Mesenchymal stem cell (in vitro differentiated cells and primary cell): Measurements from ENCODE around the gene SOX15.

Experiments
- DNase-seq: peaks from one replicate; pipeline ENCODE4 v3.0.0-alpha.2; 2013
- H2AFZ ChIP-seq: one replicate; pipeline ENCODE4 v1.6.1; 2013; ENCODE audit warnings: low read depth, mild to moderate bottlenecking, control low read depth, inconsistent platforms, low read length, moderate library complexity
- H2AK5ac ChIP-seq: 2 replicates; pipeline ENCODE4 v1.6.1; 2013; ENCODE audit warnings: low read length, moderate library complexity, mild to moderate bottlenecking, inconsistent platforms; ENCODE audit not compliant: severe bottlenecking
- H2BK120ac ChIP-seq: one replicate; pipeline ENCODE4 v1.6.1; 2013; ENCODE audit warnings: low read depth, mild to moderate bottlenecking, inconsistent platforms, low read length, moderate library complexity
- H2BK12ac ChIP-seq, 2 experiments: one replicate each; pipeline ENCODE4 v1.6.1; 2013; ENCODE audit warnings: inconsistent platforms in 2 of 2, low read length in 2 of 2, mild to moderate bottlenecking in 2 of 2, moderate library complexity in 2 of 2, control low read depth in 1 of 2
- H2BK15ac ChIP-seq: one replicate; pipeline ENCODE4 v1.6.1; 2013; ENCODE audit warnings: mild to moderate bottlenecking, low read depth, inconsistent platforms; ENCODE audit not compliant: poor library complexity, severe bottlenecking
- H2BK5ac ChIP-seq: 2 replicates; pipeline ENCODE4 v1.6.1; 2013; ENCODE audit warnings: low read depth, mild to moderate bottlenecking, low read length, control low read depth, inconsistent platforms; ENCODE audit not compliant: poor library complexity, severe bottlenecking
- H3K14ac ChIP-seq, 2 experiments: one replicate each; pipeline ENCODE4 v1.6.1; 2013; ENCODE audit warnings: inconsistent platforms in 2 of 2, low read length in 2 of 2, control low read depth in 1 of 2, mild to moderate bottlenecking in 1 of 2, moderate library complexity in 1 of 2
- H3K18ac ChIP-seq, 2 experiments: one replicate each; pipeline ENCODE4 v1.6.1; 2013; ENCODE audit warnings: inconsistent platforms in 2 of 2, low read length in 2 of 2, control low read depth in 1 of 2, low read depth in 1 of 2, mild to moderate bottlenecking in 1 of 2
- H3K23ac ChIP-seq, 2 experiments: one replicate each; pipeline ENCODE4 v1.6.1; 2013; ENCODE audit warnings: inconsistent platforms in 2 of 2, low read length in 2 of 2, mild to moderate bottlenecking in 2 of 2, moderate library complexity in 2 of 2, control low read depth in 1 of 2
- H3K27ac ChIP-seq: 2 replicates; pipeline ENCODE4 v1.5.1; 2013; ENCODE audit warnings: mild to moderate bottlenecking, moderate library complexity, low read length, control low read depth, inconsistent platforms; ENCODE audit not compliant: poor library complexity, severe bottlenecking
- H3K27me3 ChIP-seq, 2 experiments: 2 replicates each; pipeline versions ENCODE4 v1.6.1 to v1.7.0; 2013; ENCODE audit warnings: low read length in 2 of 2, mild to moderate bottlenecking in 2 of 2, moderate library complexity in 2 of 2, control low read depth in 1 of 2, inconsistent platforms in 1 of 2; ENCODE audit not compliant: control insufficient read depth in 1 of 2, insufficient read depth in 1 of 2
- H3K36me3 ChIP-seq, 2 experiments: 2 replicates each; pipeline versions ENCODE4 v1.6.1 to v1.7.0; 2013; ENCODE audit warnings: low read length in 2 of 2, control low read depth in 1 of 2, inconsistent platforms in 1 of 2, low read depth in 1 of 2, mild to moderate bottlenecking in 1 of 2; ENCODE audit not compliant: insufficient read depth in 2 of 2, control insufficient read depth in 1 of 2
- H3K4ac ChIP-seq, 2 experiments: one replicate each; pipeline ENCODE4 v1.6.1; 2013; ENCODE audit warnings: inconsistent platforms in 2 of 2, low read length in 2 of 2, mild to moderate bottlenecking in 2 of 2, moderate library complexity in 2 of 2, control low read depth in 1 of 2, low read depth in 1 of 2
- H3K4me1 ChIP-seq: 2 replicates; pipeline ENCODE4 v1.6.1; 2013; ENCODE audit warnings: low read depth, low read length, control low read depth; ENCODE audit not compliant: control insufficient read depth, insufficient read depth
- H3K4me2 ChIP-seq: 2 replicates; pipeline ENCODE4 v1.6.1; 2013; ENCODE audit warnings: low read length, mild to moderate bottlenecking, inconsistent platforms; ENCODE audit not compliant: poor library complexity, severe bottlenecking
- H3K4me3 ChIP-seq, 2 experiments: 2 replicates each; pipeline versions ENCODE4 v1.5.1 to v1.7.0; 2013; ENCODE audit warnings: low read length in 2 of 2, mild to moderate bottlenecking in 2 of 2, control low read depth in 1 of 2, low read depth in 1 of 2; ENCODE audit not compliant: insufficient read depth in 1 of 2
- H3K79me1 ChIP-seq: replicated peaks from 2 replicates; pipeline ENCODE4 v1.6.1; 2013; ENCODE audit warnings: mild to moderate bottlenecking, control low read depth, low read length, inconsistent platforms; ENCODE audit not compliant: poor library complexity, severe bottlenecking
- H3K9ac ChIP-seq: 2 replicates; pipeline ENCODE4 v1.7.0; 2013; ENCODE audit warnings: mild to moderate bottlenecking, low read length, moderate library complexity
- H3K9me3 ChIP-seq: 2 replicates; pipeline ENCODE4 v1.7.0; 2013; ENCODE audit warnings: mild to moderate bottlenecking, low read length; ENCODE audit not compliant: control insufficient read depth
- H4K8ac ChIP-seq: one replicate; pipeline ENCODE4 v1.6.1; 2013; ENCODE audit warnings: inconsistent platforms, mild to moderate bottlenecking, low read length, moderate library complexity
- H4K91ac ChIP-seq: one replicate; pipeline ENCODE4 v1.6.1; 2013; ENCODE audit warnings: mild to moderate bottlenecking, low read length, inconsistent platforms
- WGBS: methylation state at CpG from one replicate; pipeline ENCODE4 v1.1.7; 2013; ENCODE audit warnings: mixed read lengths; 5-methylcytosine and 5-hydroxymethylcytosine counted together

The SOX15 gene

DNA sequence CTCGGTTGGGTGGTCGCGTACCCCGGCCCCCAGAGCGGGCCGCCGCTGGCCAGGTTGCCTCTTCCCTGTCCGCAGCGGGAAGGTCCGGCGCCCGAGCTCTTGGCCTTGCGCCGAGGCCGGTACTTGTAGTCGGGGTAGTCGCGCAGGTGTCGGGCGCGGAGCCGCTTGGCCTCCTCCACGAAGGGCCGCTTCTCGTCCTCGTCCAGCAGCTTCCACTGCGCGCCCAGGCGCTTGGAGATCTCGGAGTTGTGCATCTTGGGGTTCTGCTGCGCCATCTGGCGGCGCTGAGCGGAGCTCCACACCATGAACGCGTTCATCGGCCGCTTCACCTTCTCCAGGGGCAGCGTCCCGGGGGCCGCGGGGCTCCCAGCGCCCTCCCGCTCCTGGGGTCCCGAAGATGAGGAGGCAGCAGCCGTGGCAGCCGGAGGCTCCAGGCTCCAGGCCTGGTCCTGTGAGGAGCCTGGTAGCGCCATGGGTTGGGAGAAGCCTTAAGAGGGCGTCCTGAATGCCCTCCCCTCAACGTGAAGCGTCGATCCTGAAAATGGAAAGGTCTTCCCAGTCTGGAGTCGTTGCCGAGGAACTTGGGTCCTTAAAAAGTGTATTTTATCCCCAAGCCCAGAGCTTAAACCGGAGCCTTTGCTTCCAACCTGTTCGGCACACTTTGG, 558 bp downstream of the SOX15 start:
- peak overlapping the region; percentile 33 for H3K4me2 ChIP-seq
- peak; percentile 86 for DNase-seq
- no peak overlapping the region for H2AFZ ChIP-seq
- no peak overlapping the region for H3K14ac ChIP-seq
- H3K4me1 ChIP-seq, result peaks cover 50% of the 10 kb centered on the region
- peak overlapping the region; percentile 24 for H2BK120ac ChIP-seq
- H3K4ac ChIP-seq, result no peak overlapping the region
- peak overlapping the region; percentile 13 for H2BK15ac ChIP-seq
- peak overlapping the region; percentile 31 for H3K27ac ChIP-seq
- H3K27me3 ChIP-seq, result no peaks in the 10 kb centered on the region
- peak overlapping the region; percentile 79 for H3K9ac ChIP-seq
- no peak overlapping the region for H2BK5ac ChIP-seq
- H4K91ac ChIP-seq, result peak overlapping the region; percentile 35
- H3K18ac ChIP-seq, result peak overlapping the region in 1 of 2 experiments; percentile 68
- peak overlapping the region in 1 of 2 experiments; percentile 4 for H2BK12ac ChIP-seq
- H3K23ac ChIP-seq, result no peak overlapping the region
- H4K8ac ChIP-seq, result peak overlapping the region; percentile 87
- peaks cover 56 to 78% of the 10 kb centered on the region in 2 experiments for H3K36me3 ChIP-seq
- peak overlapping the region in 1 of 2 experiments; percentile 68 for H3K4me3 ChIP-seq
- H3K9me3 ChIP-seq, result no peaks in the 10 kb centered on the region
- 21% methylated on average over 49 of the region's 56 CpGs for WGBS
- peaks cover 33% of the 10 kb centered on the region for H3K79me1 ChIP-seq
- peak overlapping the region; percentile 82 for H2AK5ac ChIP-seq

DNA sequence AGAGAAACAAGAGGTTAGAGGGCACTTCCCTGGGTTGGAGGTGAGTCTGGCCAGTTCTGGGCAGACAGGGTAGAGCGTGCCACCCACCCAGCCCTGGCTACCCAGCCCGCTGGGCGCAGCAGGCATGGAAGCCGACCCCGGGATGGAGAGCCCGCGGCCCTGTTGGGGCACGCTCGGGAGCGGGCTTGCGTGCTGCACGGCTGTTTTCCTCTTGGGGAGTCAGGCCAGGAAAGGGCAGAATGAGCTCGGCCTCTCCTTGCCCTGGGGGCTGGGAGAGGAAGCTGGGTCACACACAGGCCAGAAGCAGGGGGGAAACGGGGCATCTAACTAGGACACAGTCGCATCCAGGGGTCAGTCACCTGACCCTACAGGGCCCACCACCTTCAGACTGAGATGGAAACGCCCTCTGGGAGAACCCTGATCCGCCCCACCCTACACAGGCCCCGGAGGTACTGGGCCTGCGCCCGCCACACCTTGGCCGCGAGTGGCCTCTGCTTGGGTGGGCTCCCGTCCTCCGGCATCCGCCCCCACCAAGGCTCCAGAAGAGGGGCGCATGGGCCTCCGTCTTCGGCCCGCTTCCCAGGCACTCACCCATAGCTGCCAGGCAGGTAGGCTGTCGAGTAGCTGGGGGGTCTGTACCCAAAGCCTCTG, 1.2 kb downstream of the SOX15 start:
- Histone ChIP-seq H3K27me3 (no peaks in the 10 kb centered on the region), H3K4me1 (peaks cover 50% of the 10 kb centered on the region), H2BK15ac (peak overlapping the region; percentile 26), H2BK120ac (no peak overlapping the region), H3K79me1 (peaks cover 32% of the 10 kb centered on the region), H2AFZ (no peak overlapping the region), H3K14ac (peak overlapping the region in 1 of 2 experiments; percentile 36), H3K4me2 (no peak overlapping the region), H3K36me3 (peaks cover 49 to 74% of the 10 kb centered on the region in 2 experiments), H3K23ac (peak overlapping the region in 1 of 2 experiments; percentile 23), H4K8ac (peak overlapping the region; percentile 66), H3K9ac (peak overlapping the region; percentile 79), H2AK5ac (peak overlapping the region; percentile 91), H4K91ac (peak overlapping the region; percentile 89), H2BK5ac (no peak overlapping the region), H3K27ac (peak overlapping the region; percentile 82), H3K18ac (peak overlapping the region; percentile 68 to 73), H2BK12ac (peak overlapping the region in 1 of 2 experiments; percentile 70), H3K4ac (peak overlapping the region; percentile 72 to 82), H3K4me3 (peak overlapping the region in 1 of 2 experiments; percentile 68), H3K9me3 (no peaks in the 10 kb centered on the region)
- no peak for DNase-seq
- WGBS, result 84% methylated on average over 29 of the region's 30 CpGs

GRCh38 chr17:7587420-7588151, 2.3 kb downstream of the SOX15 start:
- peak overlapping the region; percentile 32 for H3K4me2 ChIP-seq
- peak overlapping the region; percentile 46 for H4K8ac ChIP-seq
- H2BK120ac ChIP-seq, result peak overlapping the region; percentile 77
- no peak overlapping the region for H2BK15ac ChIP-seq
- H3K23ac ChIP-seq, result no peak overlapping the region
- H3K4ac ChIP-seq, result peak overlapping the region in 1 of 2 experiments; percentile 6
- peak; percentile 95 for DNase-seq
- H2AK5ac ChIP-seq, result no peak overlapping the region
- H3K9me3 ChIP-seq, result no peaks in the 10 kb centered on the region
- peaks cover 54% of the 10 kb centered on the region for H3K4me1 ChIP-seq
- no peak overlapping the region for H3K14ac ChIP-seq
- H3K36me3 ChIP-seq, result peaks cover 39 to 74% of the 10 kb centered on the region in 2 experiments
- H3K18ac ChIP-seq, result peak overlapping the region; percentile 19 to 44
- no peak overlapping the region for H2AFZ ChIP-seq
- peaks cover 35% of the 10 kb centered on the region for H3K79me1 ChIP-seq
- H2BK5ac ChIP-seq, result peak overlapping the region; percentile 49
- H3K27me3 ChIP-seq, result no peaks in the 10 kb centered on the region
- peak overlapping the region; percentile 64 for H4K91ac ChIP-seq
- H3K27ac ChIP-seq, result peak overlapping the region; percentile 82
- H3K9ac ChIP-seq, result peak overlapping the region; percentile 79
- H2BK12ac ChIP-seq, result peak overlapping the region in 1 of 2 experiments; percentile 17
- peak overlapping the region in 1 of 2 experiments; percentile 68 for H3K4me3 ChIP-seq
- 31% methylated on average over 10 of the region's 12 CpGs for WGBS
